ENCODE results near the gene GZMB. TPM values are rescaled to one million over a fixed set of nuclear protein-coding genes. Genes with fewer than 3 reads are reported as not detected.
A peak's percentile ranks its signal among the peaks of the same experiment; 100 is the strongest.
"Not testable (repeated sequence)": the region's sequence is repeated elsewhere in the genome, so short reads cannot be mapped to it uniquely, and the experiment has no call there.

Gene GZMB
- total and polyA plus RNA-seq, 4 experiments from 2014 or later = 0.21 to 0.82 TPM; not detected in 2

DNA sequence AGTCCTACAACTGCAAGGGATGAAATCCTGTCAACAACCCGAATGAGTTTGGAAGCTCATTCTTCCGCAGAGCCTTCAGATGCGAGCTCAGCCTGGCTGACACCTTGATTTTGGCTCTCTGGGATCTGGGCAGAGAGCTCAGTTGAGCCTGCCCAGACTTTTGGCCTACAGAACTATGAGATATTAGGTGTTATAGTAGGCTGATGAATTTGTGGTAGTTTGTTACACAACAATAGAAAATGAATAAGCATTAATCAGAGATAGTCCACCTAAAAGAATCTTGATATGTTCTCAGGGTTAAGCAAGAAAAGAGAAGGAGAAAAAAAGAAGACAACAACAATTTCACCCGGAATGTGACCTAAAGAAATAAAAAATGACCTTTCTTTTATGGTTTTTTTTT, 30.4 kb upstream of the GZMB start:
- H3K4me1 ChIP-seq (ENCODE audit: insufficient read depth, low read length) = peaks cover 21% of the 10 kb centered on the region
- no peaks in the 10 kb centered on the region for H3K9me3 Mint-ChIP-seq
- POLR2A ChIA-PET (ENCODE audit: partially characterized antibody) = no interaction called here

GRCh38 chr14:24662753-24663152, 28.8 kb upstream of the GZMB start:
- peak overlapping the region in 1 of 8 donors; percentile 50 for H3K4me3 Mint-ChIP-seq
- H3K4me1 ChIP-seq (ENCODE audit: insufficient read depth, low read length) = peaks cover 21% of the 10 kb centered on the region

More for the DNA sequence above, 30.4 kb upstream of the GZMB start:
- intact Hi-C loops (cut with micrococcal nuclease) = no loop called here
- Mint-ChIP-seq H3K36me3 (no peaks in the 10 kb centered on the region), H3K4me1 (peaks cover 14 to 29% (median 19%) of the 10 kb centered on the region in 4 donors), H3K27me3 (peaks cover 0 to 1% of the 10 kb centered on the region in 2 donors), H3K4me3 (peak overlapping the region in 2 of 8 donors; percentile 4 to 22), H3K27ac (peak overlapping the region in 1 of 7 donors; percentile 68)
- Histone ChIP-seq H3K9me3 (ENCODE audit: control insufficient read depth in 1 of 2, low read length in 2 of 2) (no peaks in the 10 kb centered on the region), H3K27ac (ENCODE audit: low read depth, low read length) (no peak overlapping the region), H3K36me3 (ENCODE audit: insufficient read depth, low read length) (no peaks in the 10 kb centered on the region), H3K27me3 (ENCODE audit: insufficient read depth, low read length) (no peaks in the 10 kb centered on the region), H3K4me3 (ENCODE audit: low read length in 2 of 2) (no peak overlapping the region)
- CTCF ChIA-PET (ENCODE audit: partially characterized antibody) = interaction anchor here (1.4 kb wide), 1 partner anchor 59 kb away, joined by 3 read pairs; no protein-coding TSS in a partner anchor
- DNase-seq = no peak

GRCh38 chr14:24659916-24660570, 26.1 kb upstream of the GZMB start:
- H3K27me3 ChIP-seq (ENCODE audit: insufficient read depth, low read length) = no peaks in the 10 kb centered on the region
- peaks cover 1 to 2% of the 10 kb centered on the region in 2 donors for H3K27me3 Mint-ChIP-seq
- H3K9me3 Mint-ChIP-seq = no peaks in the 10 kb centered on the region
- H3K36me3 ChIP-seq (ENCODE audit: insufficient read depth, low read length) = no peaks in the 10 kb centered on the region
- peaks cover 6 to 19% (median 9%) of the 10 kb centered on the region in 4 donors for H3K4me1 Mint-ChIP-seq
- H3K4me1 ChIP-seq (ENCODE audit: insufficient read depth, low read length) = peaks cover 12% of the 10 kb centered on the region
- peak overlapping the region in 1 of 8 donors; percentile 11 for H3K4me3 Mint-ChIP-seq
- CTCF ChIA-PET (ENCODE audit: partially characterized antibody) = no interaction called here
- no peaks in the 10 kb centered on the region for H3K36me3 Mint-ChIP-seq
- no peaks in the 10 kb centered on the region for H3K9me3 ChIP-seq (ENCODE audit: control insufficient read depth in 1 of 2, low read length in 2 of 2)
- no peak overlapping the region for H3K4me3 ChIP-seq (ENCODE audit: low read length in 2 of 2)
- intact Hi-C loops (cut with micrococcal nuclease) = no loop called here
- H3K27ac ChIP-seq (ENCODE audit: low read depth, low read length) = no peak overlapping the region
- H3K27ac Mint-ChIP-seq = no peak overlapping the region
- POLR2A ChIA-PET (ENCODE audit: partially characterized antibody) = no interaction called here
- DNase-seq = no peak

More at GRCh38 chr14:24662753-24663152, 28.8 kb upstream of the GZMB start:
- H3K36me3 ChIP-seq (ENCODE audit: insufficient read depth, low read length) = no peaks in the 10 kb centered on the region
- Mint-ChIP-seq H3K36me3 (no peaks in the 10 kb centered on the region), H3K9me3 (no peaks in the 10 kb centered on the region), H3K27ac (no peak overlapping the region), H3K27me3 (peaks cover 0 to 1% of the 10 kb centered on the region in 2 donors), H3K4me1 (peaks cover 14 to 29% (median 19%) of the 10 kb centered on the region in 4 donors)
- ChIA-PET CTCF (ENCODE audit: partially characterized antibody) (no interaction called here), POLR2A (ENCODE audit: partially characterized antibody) (interaction anchor here (1.4 kb wide), 1 partner anchor 11 kb away, joined by 4 read pairs; no protein-coding TSS in a partner anchor)
- DNase-seq = no peak
- no peak overlapping the region for H3K4me3 ChIP-seq (ENCODE audit: low read length in 2 of 2)
- no peaks in the 10 kb centered on the region for H3K9me3 ChIP-seq (ENCODE audit: control insufficient read depth in 1 of 2, low read length in 2 of 2)
- no peaks in the 10 kb centered on the region for H3K27me3 ChIP-seq (ENCODE audit: insufficient read depth, low read length)
- no peak overlapping the region for H3K27ac ChIP-seq (ENCODE audit: low read depth, low read length)
- intact Hi-C loops (cut with micrococcal nuclease) = no loop called here

DNA sequence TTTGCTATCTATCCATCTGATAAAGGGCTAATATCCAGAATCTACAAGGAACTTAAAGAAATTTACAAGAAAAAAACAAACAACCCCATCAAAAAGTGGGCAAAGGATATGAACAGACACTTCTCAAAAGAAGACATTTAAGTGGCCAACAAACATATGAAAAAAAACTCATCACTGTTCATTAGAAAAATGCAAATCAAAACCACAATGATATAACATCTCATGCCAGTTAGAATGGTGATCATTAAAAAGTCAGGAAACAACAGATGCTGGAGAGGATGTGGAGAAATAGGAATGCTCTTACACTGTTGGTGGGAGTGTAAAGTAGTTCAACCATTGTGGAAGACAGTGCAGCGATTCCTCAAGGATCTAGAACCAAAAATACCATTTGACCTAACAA, 14.4 kb upstream of the GZMB start:
- intact Hi-C loops (cut with micrococcal nuclease); H3K27ac Mint-ChIP-seq: not testable (repeated sequence)

GRCh38 chr14:24639905-24640304, 5.9 kb upstream of the GZMB start:
- no peaks in the 10 kb centered on the region for H3K4me1 Mint-ChIP-seq
- H3K4me3 Mint-ChIP-seq = no peak overlapping the region
- Histone ChIP-seq H3K27me3 (ENCODE audit: insufficient read depth, low read length) (no peaks in the 10 kb centered on the region), H3K36me3 (ENCODE audit: insufficient read depth, low read length) (no peaks in the 10 kb centered on the region), H3K4me1 (ENCODE audit: insufficient read depth, low read length) (no peaks in the 10 kb centered on the region), H3K9me3 (ENCODE audit: control insufficient read depth in 1 of 2, low read length in 2 of 2) (no peaks in the 10 kb centered on the region), H3K27ac (ENCODE audit: low read depth, low read length) (no peak overlapping the region), H3K4me3 (ENCODE audit: low read length in 2 of 2) (no peak overlapping the region)
- intact Hi-C loops (cut with micrococcal nuclease) = no loop called here
- no peak overlapping the region for H3K27ac Mint-ChIP-seq
- CTCF ChIA-PET (ENCODE audit: partially characterized antibody) = no interaction called here
- no peaks in the 10 kb centered on the region for H3K36me3 Mint-ChIP-seq
- H3K9me3 Mint-ChIP-seq = peaks cover 0 to 2% (median 0%) of the 10 kb centered on the region in 8 donors
- POLR2A ChIA-PET (ENCODE audit: partially characterized antibody) = no interaction called here
- peaks cover 0 to 4% of the 10 kb centered on the region in 2 donors for H3K27me3 Mint-ChIP-seq
- DNase-seq = no peak

More for the DNA sequence above, 14.4 kb upstream of the GZMB start:
- H3K4me1 Mint-ChIP-seq; H3K36me3 Mint-ChIP-seq; H3K4me3 Mint-ChIP-seq; H3K27me3 Mint-ChIP-seq; DNase-seq; H3K4me3 ChIP-seq (ENCODE audit: low read length in 2 of 2); H3K27ac ChIP-seq (ENCODE audit: low read depth, low read length); H3K36me3 ChIP-seq (ENCODE audit: insufficient read depth, low read length); H3K27me3 ChIP-seq (ENCODE audit: insufficient read depth, low read length); H3K9me3 ChIP-seq (ENCODE audit: control insufficient read depth in 1 of 2, low read length in 2 of 2); CTCF ChIA-PET (ENCODE audit: partially characterized antibody); H3K4me1 ChIP-seq (ENCODE audit: insufficient read depth, low read length); POLR2A ChIA-PET (ENCODE audit: partially characterized antibody): not testable (repeated sequence)
- peaks cover 0 to 28% (median 18%) of the 10 kb centered on the region in 8 donors for H3K9me3 Mint-ChIP-seq

GRCh38 chr14:24639270-24639669, 5.3 kb upstream of the GZMB start:
- Histone ChIP-seq H3K4me3 (ENCODE audit: low read length in 2 of 2) (no peak overlapping the region), H3K27me3 (ENCODE audit: insufficient read depth, low read length) (no peaks in the 10 kb centered on the region), H3K9me3 (ENCODE audit: control insufficient read depth in 1 of 2, low read length in 2 of 2) (no peaks in the 10 kb centered on the region), H3K36me3 (ENCODE audit: insufficient read depth, low read length) (no peaks in the 10 kb centered on the region), H3K4me1 (ENCODE audit: insufficient read depth, low read length) (no peaks in the 10 kb centered on the region), H3K27ac (ENCODE audit: low read depth, low read length) (no peak overlapping the region)
- H3K27me3 Mint-ChIP-seq = peaks cover 0 to 4% of the 10 kb centered on the region in 2 donors
- H3K4me3 Mint-ChIP-seq = no peak overlapping the region
- H3K9me3 Mint-ChIP-seq = peaks cover 0 to 2% (median 0%) of the 10 kb centered on the region in 8 donors
- no peak for DNase-seq
- H3K27ac Mint-ChIP-seq = peak overlapping the region in 1 of 7 donors; percentile 13
- intact Hi-C loops (cut with micrococcal nuclease) = no loop called here
- ChIA-PET POLR2A (ENCODE audit: partially characterized antibody) (no interaction called here), CTCF (ENCODE audit: partially characterized antibody) (no interaction called here)
- peaks cover 0 to 3% (median 1%) of the 10 kb centered on the region in 4 donors for H3K4me1 Mint-ChIP-seq
- H3K36me3 Mint-ChIP-seq = no peaks in the 10 kb centered on the region

DNA sequence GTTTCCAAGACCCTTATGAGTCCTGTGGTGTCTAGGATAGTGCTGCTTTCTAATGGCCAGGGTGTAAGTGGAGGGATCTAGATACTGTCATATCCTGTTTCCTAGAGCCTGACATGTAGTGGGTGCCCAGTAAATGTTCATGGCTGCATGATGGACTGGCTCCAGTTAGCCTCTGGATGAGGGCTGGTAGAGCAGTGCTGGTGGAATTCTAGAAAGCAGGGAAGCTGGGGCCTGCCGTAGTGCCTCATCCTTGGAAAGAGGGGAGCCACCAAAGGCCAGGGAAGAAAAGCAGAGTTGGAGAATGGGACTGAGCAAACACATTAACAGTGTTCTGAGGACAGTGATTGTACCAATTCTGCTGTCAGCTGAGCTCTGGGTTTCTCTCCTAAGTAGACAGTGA, 637 bp downstream of the GZMB start:
- H3K27ac ChIP-seq (ENCODE audit: low read depth, low read length) = no peak overlapping the region
- no peak overlapping the region for H3K4me3 ChIP-seq (ENCODE audit: low read length in 2 of 2)
- Mint-ChIP-seq H3K4me3 (peak overlapping the region in 2 of 8 donors; percentile 36 to 56), H3K27ac (peak overlapping the region in 2 of 7 donors; percentile 60 to 62), H3K4me1 (peaks cover 0 to 6% (median 3%) of the 10 kb centered on the region in 4 donors), H3K9me3 (no peaks in the 10 kb centered on the region), H3K27me3 (peaks cover 0 to 2% of the 10 kb centered on the region in 2 donors), H3K36me3 (no peaks in the 10 kb centered on the region)
- DNase-seq = no peak
- intact Hi-C loops (cut with micrococcal nuclease) = no loop called here
- CTCF ChIA-PET (ENCODE audit: partially characterized antibody) = no interaction called here
- no peaks in the 10 kb centered on the region for H3K4me1 ChIP-seq (ENCODE audit: insufficient read depth, low read length)
- POLR2A ChIA-PET (ENCODE audit: partially characterized antibody) = no interaction called here
- H3K9me3 ChIP-seq (ENCODE audit: control insufficient read depth in 1 of 2, low read length in 2 of 2) = no peaks in the 10 kb centered on the region
- no peaks in the 10 kb centered on the region for H3K36me3 ChIP-seq (ENCODE audit: insufficient read depth, low read length)
- no peaks in the 10 kb centered on the region for H3K27me3 ChIP-seq (ENCODE audit: insufficient read depth, low read length)
